OCI-LY1 (cell line): ENCODE measurements around the gene ANO2.
"Not testable (repeated sequence)": the region's sequence is repeated elsewhere in the genome, so short reads cannot be mapped to it uniquely, and the experiment has no call there.

Experiments
- CTCF ChIP-seq: fragments of 200-600 bp; sonication (generic), shearing (Covaris generic); IDR thresholded peaks from 2 replicates; pipeline ENCODE4 v1.5.1; 2017; ENCODE audit warnings: mild to moderate bottlenecking, antibody characterized with exemption, low read length, moderate library complexity, mixed read lengths
- EZH2 ChIP-seq: fragments of 200-600 bp; sonication (generic), shearing (Covaris generic); IDR thresholded peaks from 2 replicates; pipeline ENCODE4 v1.8.0; 2017; ENCODE audit warnings: borderline replicate concordance, mixed run types, mild to moderate bottlenecking, antibody characterized with exemption, low read length, moderate library complexity, mixed read lengths

DNA sequence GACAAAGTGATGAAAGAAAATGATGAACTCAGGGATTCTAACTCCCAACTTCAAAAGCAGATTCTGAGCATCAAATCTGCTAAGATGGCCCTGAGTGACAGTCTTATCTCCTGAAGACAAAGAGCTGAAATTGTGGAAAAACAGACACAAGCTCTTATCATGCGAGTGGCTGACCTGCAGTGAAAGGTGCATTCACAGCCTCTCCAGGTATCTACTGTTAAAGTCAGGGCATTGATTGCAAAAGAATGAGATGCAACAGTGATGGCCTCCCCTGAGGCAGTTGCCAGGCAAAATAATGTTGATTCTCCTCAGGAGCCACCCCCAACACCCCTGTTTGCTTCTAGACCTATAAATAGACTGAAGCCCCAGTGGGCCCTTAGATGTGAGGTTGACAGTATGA is 126.2 kb downstream of the ANO2 start:
- TF ChIP-seq CTCF, EZH2: not testable (repeated sequence)
